Activated CD4-positive, alpha-beta T cell treated with anti-CD3 and anti-CD28 coated beads, Interleukin-2, amount 50 U/mL, for 1 hour (primary cell): ENCODE data around the gene SMARCA2.

Experiments used
- DNase-seq: peaks from one replicate; pipeline ENCODE4 v3.0.0-alpha.2; 2020

The SMARCA2 gene

DNA sequence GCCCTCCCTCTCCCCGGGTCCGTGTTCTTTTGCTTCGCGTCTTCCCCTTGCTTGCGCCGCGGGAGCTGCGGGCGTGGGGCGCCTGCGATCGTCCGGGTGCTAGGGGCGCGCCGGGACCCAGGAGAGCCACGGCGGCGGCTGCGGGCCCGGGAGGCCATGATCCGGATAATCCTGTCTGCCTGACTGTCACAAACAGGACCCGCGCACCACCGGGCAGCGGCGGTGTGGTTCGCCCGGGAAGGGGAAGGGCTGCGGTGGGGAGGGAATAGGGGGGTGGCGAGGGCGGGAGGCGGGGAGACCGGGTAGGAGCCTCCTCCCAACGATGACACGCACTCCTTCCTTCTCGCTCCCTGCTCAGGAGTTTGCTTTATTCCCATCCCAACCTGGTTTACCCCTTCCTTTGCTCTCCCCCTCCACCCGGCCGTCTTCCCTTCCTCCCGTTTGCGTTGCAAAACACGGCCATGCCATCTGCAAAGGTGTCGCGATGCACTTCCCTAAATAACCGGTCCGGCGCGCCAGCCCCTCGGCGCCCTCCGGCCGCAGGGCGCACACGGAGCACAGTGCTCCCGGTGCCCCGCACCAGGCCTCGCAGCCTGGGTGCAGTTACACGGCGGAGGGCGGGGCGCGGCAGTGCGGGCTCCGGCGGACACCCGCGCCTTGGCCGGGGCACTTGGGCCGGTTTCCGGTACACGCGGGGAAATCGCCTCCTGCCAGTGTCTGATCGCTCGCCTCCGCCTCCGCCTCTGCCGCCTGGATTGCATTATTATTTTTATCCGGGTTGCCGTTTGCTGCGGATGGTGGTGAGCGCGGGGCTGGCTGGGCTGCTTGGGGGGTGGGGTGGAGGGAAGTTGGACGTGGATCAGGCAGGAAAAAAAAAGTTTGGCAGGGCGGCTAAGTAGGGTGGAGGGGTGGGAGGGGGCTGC, 1.5 kb downstream of the SMARCA2 start:
- DNase-seq = peak; percentile 49

GRCh38 chr9:2017331-2018161, 2.4 kb downstream of the SMARCA2 start:
- DNase-seq = peak; percentile 78

GRCh38 chr9:2018162-2018643, 3.1 kb downstream of the SMARCA2 start:
- no peak for DNase-seq

DNA sequence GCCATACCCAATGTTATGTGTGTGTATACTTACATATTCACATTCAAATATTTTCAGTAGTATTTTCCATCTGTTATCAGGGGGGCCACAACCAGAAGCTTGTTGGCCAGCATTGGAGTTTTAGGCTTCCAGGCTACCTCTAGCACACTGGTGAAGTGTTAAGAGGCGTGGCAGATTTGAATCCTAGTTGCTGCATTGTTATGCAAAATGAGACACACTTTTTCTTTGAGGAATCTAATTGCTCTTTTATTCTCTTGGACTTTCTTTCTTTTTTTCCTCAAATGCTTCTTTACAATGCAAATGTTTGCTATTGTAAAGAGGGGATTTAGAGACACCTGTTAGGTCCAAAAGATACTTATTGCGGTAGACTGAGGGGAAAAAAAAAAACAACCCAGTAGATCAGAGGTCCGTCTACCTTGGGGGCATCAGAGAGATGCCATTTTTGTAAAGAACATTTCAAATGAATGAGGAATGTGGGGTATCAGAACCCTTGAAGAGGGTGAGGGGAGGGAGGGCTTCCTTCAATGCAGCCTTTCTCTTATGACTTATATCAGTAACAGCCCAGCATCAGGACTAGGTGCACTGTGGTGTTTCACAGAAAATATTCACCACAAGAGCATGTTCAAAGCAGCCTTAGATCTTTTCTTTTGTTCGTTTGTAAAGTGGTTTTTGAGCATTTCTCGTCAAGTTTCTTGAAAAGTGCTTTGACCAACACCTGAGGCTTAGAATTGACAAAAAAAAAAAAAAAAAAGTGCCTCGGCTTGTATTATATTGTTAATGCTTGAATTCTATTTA, 3.8 kb downstream of the SMARCA2 start:
- DNase-seq = no peak

- DNase-seq = no peak
Observed at GRCh38 chr9:2019723-2020122, 4.6 kb downstream of the SMARCA2 start.

DNA sequence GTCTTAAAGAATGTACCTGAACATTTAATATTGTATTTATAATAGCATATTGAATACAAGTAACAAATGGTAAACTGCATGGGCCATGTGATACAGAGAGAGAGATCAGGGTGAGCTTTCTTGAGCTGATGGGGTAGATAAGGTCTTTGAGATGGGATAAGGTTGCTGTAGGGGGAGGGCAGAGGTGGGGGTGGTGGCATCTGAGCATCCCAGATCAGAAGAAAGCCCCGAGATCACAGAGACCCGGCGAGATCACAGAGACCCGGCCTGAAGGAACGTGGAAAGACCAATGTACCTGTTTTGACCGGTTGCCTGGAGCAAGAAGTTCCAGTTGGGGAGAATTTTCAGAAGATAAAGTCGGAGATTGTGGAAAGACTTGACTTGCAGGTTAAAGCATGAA, 6.6 kb downstream of the SMARCA2 start:
- no peak for DNase-seq

GRCh38 chr9:2022560-2022959, 7.4 kb downstream of the SMARCA2 start:
- DNase-seq = no peak

GRCh38 chr9:2023042-2023441, 7.9 kb downstream of the SMARCA2 start:
- DNase-seq = no peak

GRCh38 chr9:2023532-2023931, 8.4 kb downstream of the SMARCA2 start:
- no peak for DNase-seq

- DNase-seq = no peak
Observed at GRCh38 chr9:2024888-2025782, 10.0 kb downstream of the SMARCA2 start.

DNA sequence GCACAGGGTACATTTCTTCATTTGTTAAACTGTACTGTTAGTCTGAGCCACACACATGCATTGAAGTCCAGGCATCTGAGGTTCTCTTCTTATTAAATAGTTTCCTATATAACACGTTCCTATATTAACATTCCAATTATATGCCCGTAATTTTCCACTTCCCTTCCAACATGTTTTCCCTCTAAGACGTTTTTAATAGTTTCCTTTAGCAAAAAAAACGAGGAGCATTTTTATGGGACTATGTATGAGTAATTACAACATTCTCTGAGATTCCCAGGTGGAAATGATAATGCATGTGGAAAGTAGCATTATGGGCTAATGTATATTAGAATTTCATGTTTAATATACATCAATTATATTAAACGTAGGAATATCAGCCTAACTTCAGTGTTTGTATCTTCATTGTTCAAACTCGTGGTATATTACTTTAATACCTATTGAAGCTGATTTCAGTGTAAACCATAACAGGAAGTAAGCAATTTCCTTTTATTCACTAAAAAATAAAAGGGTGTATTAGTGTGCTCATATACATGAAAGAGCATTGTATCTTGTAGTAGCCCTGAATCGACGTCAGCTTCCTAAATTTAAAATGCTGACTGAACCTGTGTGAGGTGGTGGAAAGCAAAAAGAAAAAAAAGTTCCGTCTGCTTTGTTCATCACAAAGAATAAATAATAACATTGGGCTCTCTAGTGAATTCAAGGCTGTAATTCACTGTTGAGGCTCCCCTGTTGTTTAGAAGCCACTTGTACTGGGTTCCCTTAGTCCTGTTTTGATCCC, 11.3 kb downstream of the SMARCA2 start:
- DNase-seq = no peak

- no peak for DNase-seq
Observed at GRCh38 chr9:2027543-2028160, 12.5 kb downstream of the SMARCA2 start.

- DNase-seq = no peak
Observed at GRCh38 chr9:2028888-2029287, 13.7 kb downstream of the SMARCA2 start.

DNA sequence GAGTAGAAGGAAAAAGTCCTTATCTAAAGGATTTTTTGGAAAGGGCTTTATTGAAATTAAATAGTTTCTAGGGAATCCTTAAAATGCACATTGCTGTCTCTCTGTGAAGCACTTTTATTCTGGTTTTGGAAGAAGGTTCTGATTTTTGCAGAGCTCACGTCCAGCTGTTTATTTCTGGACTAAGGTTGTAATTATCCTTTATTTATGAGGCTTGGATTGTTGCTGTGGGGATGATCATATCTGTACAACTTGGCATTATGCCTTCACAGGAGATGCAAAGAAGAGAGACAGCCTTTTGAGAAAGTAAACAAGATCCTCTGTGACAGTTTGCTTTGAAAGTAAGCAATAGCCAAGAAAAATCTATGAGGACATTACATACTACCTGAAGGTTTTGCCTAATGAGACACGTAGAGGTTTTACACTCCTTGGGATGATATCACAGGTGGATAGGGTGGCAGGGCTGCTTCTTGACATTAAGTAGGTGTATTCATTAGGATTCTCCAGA, 14.6 kb downstream of the SMARCA2 start:
- no peak for DNase-seq

GRCh38 chr9:2032234-2032633, 17.1 kb downstream of the SMARCA2 start:
- no peak for DNase-seq

GRCh38 chr9:2036844-2037243, 21.7 kb downstream of the SMARCA2 start:
- no peak for DNase-seq

- DNase-seq = no peak
Observed at GRCh38 chr9:2039294-2040180, 24.4 kb downstream of the SMARCA2 start.

- DNase-seq = no peak
Observed at GRCh38 chr9:2040828-2041227, 25.7 kb downstream of the SMARCA2 start.

- no peak for DNase-seq
Observed at GRCh38 chr9:2041736-2042135, 26.6 kb downstream of the SMARCA2 start.
